GM19455 (cell line): ENCODE results near the gene ANKRD6.

Source experiments
- ATAC-seq: cut with Tn5 transposase; IDR thresholded peaks from one replicate; pipeline ENCODE4 v1.9.1; 2021; ENCODE audit not compliant: unreplicated experiment

Gene ANKRD6

GRCh38 chr6:89555806-89556205 lies 122.9 kb downstream of the ANKRD6 start:
- ATAC-seq, result no peak

GRCh38 chr6:89559487-89559886 lies 126.5 kb downstream of the ANKRD6 start:
- no peak for ATAC-seq

GRCh38 chr6:89562093-89562973 lies 129.4 kb downstream of the ANKRD6 start:
- no peak for ATAC-seq

- ATAC-seq, result no peak
Measured at GRCh38 chr6:89563866-89564265, 130.9 kb downstream of the ANKRD6 start.

GRCh38 chr6:89564752-89565427 lies 131.9 kb downstream of the ANKRD6 start:
- ATAC-seq, result no peak

GRCh38 chr6:89566008-89566800 lies 133.3 kb downstream of the ANKRD6 start:
- no peak for ATAC-seq

- no peak for ATAC-seq
Measured at GRCh38 chr6:89566930-89567629, 134.1 kb downstream of the ANKRD6 start.

- ATAC-seq, result no peak
Measured at GRCh38 chr6:89567630-89568390, 134.9 kb downstream of the ANKRD6 start.

- no peak for ATAC-seq
Measured at GRCh38 chr6:89574910-89575561, 142.1 kb downstream of the ANKRD6 start.

- ATAC-seq, result no peak
Measured at GRCh38 chr6:89575562-89575960, 142.6 kb downstream of the ANKRD6 start.

- ATAC-seq, result no peak
Measured at GRCh38 chr6:89580997-89581666, 148.2 kb downstream of the ANKRD6 start.

GRCh38 chr6:89581689-89582088 lies 148.7 kb downstream of the ANKRD6 start:
- ATAC-seq, result no peak

- no peak for ATAC-seq
Measured at GRCh38 chr6:89582669-89583325, 149.8 kb downstream of the ANKRD6 start.

GRCh38 chr6:89583559-89583958 lies 150.6 kb downstream of the ANKRD6 start:
- ATAC-seq, result no peak

GRCh38 chr6:89584539-89584938 lies 151.6 kb downstream of the ANKRD6 start:
- ATAC-seq, result no peak

GRCh38 chr6:89585154-89585553 lies 152.2 kb downstream of the ANKRD6 start:
- no peak for ATAC-seq

- ATAC-seq, result no peak
Measured at GRCh38 chr6:89589297-89590025, 156.5 kb downstream of the ANKRD6 start.

- ATAC-seq, result no peak
Measured at GRCh38 chr6:89590133-89590532, 157.2 kb downstream of the ANKRD6 start.
